Measurements from ENCODE around the gene PSEN1.

DNA sequence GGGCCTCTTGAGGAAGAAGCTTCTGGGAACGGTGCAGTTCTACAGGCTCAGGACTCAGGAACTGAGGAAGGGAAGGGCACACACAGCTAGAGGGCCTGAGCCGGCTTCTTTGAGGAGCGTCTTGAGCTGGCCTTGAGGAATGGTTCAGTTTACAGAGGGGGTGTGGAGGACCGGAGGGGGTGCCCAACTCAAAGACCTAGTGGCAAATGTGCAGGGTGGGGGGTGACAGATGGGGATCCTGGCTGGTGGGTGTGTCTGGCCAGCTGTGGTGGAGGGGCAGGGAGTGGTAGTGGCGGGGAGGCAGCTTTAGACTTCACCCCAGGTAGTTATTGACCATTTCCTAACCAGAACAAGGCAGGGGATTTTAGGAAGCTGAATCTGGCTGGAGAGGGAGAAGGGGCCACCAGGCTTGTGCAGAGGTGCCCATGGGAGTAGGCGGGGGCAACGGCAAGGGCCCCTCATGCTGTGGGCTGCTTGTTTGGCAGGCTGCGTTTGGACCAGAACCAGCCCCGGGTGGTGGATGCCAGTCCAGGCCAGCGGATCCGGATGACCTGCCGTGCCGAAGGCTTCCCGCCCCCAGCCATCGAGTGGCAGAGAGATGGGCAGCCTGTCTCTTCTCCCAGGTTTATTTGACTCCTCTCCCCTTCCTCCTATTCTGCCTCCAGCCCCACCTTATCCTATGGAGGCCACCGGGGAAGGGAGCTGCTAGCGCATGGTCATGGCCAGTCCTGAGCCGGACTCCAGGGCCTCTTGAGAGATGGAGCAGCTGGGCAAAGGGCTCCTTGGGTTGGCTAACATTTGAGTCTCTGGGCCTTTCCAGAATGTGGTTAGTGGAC is 128.8 kb downstream of the PSEN1 start:
- TF ChIP-seq, protein P1, sequence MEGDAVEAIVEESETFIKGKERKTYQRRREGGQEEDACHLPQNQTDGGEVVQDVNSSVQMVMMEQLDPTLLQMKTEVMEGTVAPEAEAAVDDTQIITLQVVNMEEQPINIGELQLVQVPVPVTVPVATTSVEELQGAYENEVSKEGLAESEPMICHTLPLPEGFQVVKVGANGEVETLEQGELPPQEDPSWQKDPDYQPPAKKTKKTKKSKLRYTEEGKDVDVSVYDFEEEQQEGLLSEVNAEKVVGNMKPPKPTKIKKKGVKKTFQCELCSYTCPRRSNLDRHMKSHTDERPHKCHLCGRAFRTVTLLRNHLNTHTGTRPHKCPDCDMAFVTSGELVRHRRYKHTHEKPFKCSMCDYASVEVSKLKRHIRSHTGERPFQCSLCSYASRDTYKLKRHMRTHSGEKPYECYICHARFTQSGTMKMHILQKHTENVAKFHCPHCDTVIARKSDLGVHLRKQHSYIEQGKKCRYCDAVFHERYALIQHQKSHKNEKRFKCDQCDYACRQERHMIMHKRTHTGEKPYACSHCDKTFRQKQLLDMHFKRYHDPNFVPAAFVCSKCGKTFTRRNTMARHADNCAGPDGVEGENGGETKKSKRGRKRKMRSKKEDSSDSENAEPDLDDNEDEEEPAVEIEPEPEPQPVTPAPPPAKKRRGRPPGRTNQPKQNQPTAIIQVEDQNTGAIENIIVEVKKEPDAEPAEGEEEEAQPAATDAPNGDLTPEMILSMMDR (IDR thresholded peaks at IDR 0.05 in 8 of 11, conservative IDR thresholded peaks at IDR 0.05 in 3 of 11), result no peak
- TF ChIP-seq POLR2AphosphoS5 (IDR thresholded peaks at IDR 0.05), result no peak
